ENCODE measurements around the gene CYTH1.

CYTH1 gene

GRCh38 chr17:78781893-78782304, at the start of gene CYTH1:
CYTH1 (minus strand) TSS chr17:78782273; CDS start chr17:78782223, 50 bp downstream.
- H3K36me3 ChIP-seq (ENCODE audit: control insufficient read depth, insufficient read depth, low read length), result no peaks in the 10 kb centered on the region
- H3K4me1 ChIP-seq (ENCODE audit: control insufficient read depth, insufficient read depth, low read length), result no peaks in the 10 kb centered on the region
- H3K9ac ChIP-seq (ENCODE audit: low read depth, low read length), result peak within 1 kb of the TSS; percentile 86
- H3K27me3 ChIP-seq (ENCODE audit: control insufficient read depth, insufficient read depth, low read length), result no peaks in the 10 kb centered on the region
- peak within 1 kb of the TSS; percentile 89 for H3K27ac ChIP-seq (ENCODE audit: low read depth, low read length)
- peak within 1 kb of the TSS; percentile 81 for H3K4me3 ChIP-seq (ENCODE audit: low read depth, low read length)
- H3K9me3 ChIP-seq (ENCODE audit: control insufficient read depth, insufficient read depth, low read length), result no peaks in the 10 kb centered on the region

- Histone ChIP-seq H3K9ac (ENCODE audit: low read depth, low read length) (no peak overlapping the region), H3K27me3 (ENCODE audit: control insufficient read depth, insufficient read depth, low read length) (no peaks in the 10 kb centered on the region), H3K4me3 (ENCODE audit: low read depth, low read length) (no peak overlapping the region), H3K27ac (ENCODE audit: low read depth, low read length) (no peak overlapping the region), H3K36me3 (ENCODE audit: control insufficient read depth, insufficient read depth, low read length) (peaks cover 98% of the 10 kb centered on the region), H3K9me3 (ENCODE audit: control insufficient read depth, insufficient read depth, low read length) (no peaks in the 10 kb centered on the region), H3K4me1 (ENCODE audit: control insufficient read depth, insufficient read depth, low read length) (no peaks in the 10 kb centered on the region)
Measured at GRCh38 chr17:78829477-78829876, 47.4 kb upstream of the CYTH1 start.

- H3K4me3 ChIP-seq (ENCODE audit: low read depth, low read length), result no peak overlapping the region
- no peak overlapping the region for H3K9ac ChIP-seq (ENCODE audit: low read depth, low read length)
- H3K9me3 ChIP-seq (ENCODE audit: control insufficient read depth, insufficient read depth, low read length), result no peaks in the 10 kb centered on the region
- H3K27ac ChIP-seq (ENCODE audit: low read depth, low read length), result no peak overlapping the region
- H3K36me3 ChIP-seq (ENCODE audit: control insufficient read depth, insufficient read depth, low read length), result peaks cover 98% of the 10 kb centered on the region
- no peaks in the 10 kb centered on the region for H3K4me1 ChIP-seq (ENCODE audit: control insufficient read depth, insufficient read depth, low read length)
- no peaks in the 10 kb centered on the region for H3K27me3 ChIP-seq (ENCODE audit: control insufficient read depth, insufficient read depth, low read length)
Measured at GRCh38 chr17:78828470-78829185, 46.6 kb upstream of the CYTH1 start.

- H3K27ac ChIP-seq (ENCODE audit: low read depth, low read length), result no peak overlapping the region
- H3K36me3 ChIP-seq (ENCODE audit: control insufficient read depth, insufficient read depth, low read length), result peaks cover 98% of the 10 kb centered on the region
- no peaks in the 10 kb centered on the region for H3K4me1 ChIP-seq (ENCODE audit: control insufficient read depth, insufficient read depth, low read length)
- H3K27me3 ChIP-seq (ENCODE audit: control insufficient read depth, insufficient read depth, low read length), result no peaks in the 10 kb centered on the region
- H3K9ac ChIP-seq (ENCODE audit: low read depth, low read length), result no peak overlapping the region
- H3K9me3 ChIP-seq (ENCODE audit: control insufficient read depth, insufficient read depth, low read length), result no peaks in the 10 kb centered on the region
- H3K4me3 ChIP-seq (ENCODE audit: low read depth, low read length), result no peak overlapping the region
Measured at GRCh38 chr17:78826836-78827509, 44.9 kb upstream of the CYTH1 start.

GRCh38 chr17:78826421-78826820, 44.3 kb upstream of the CYTH1 start:
- Histone ChIP-seq H3K36me3 (ENCODE audit: control insufficient read depth, insufficient read depth, low read length) (peaks cover 98% of the 10 kb centered on the region), H3K9me3 (ENCODE audit: control insufficient read depth, insufficient read depth, low read length) (no peaks in the 10 kb centered on the region), H3K27ac (ENCODE audit: low read depth, low read length) (no peak overlapping the region), H3K4me3 (ENCODE audit: low read depth, low read length) (no peak overlapping the region), H3K4me1 (ENCODE audit: control insufficient read depth, insufficient read depth, low read length) (no peaks in the 10 kb centered on the region), H3K9ac (ENCODE audit: low read depth, low read length) (no peak overlapping the region), H3K27me3 (ENCODE audit: control insufficient read depth, insufficient read depth, low read length) (no peaks in the 10 kb centered on the region)

- no peak overlapping the region for H3K4me3 ChIP-seq (ENCODE audit: low read depth, low read length)
- H3K4me1 ChIP-seq (ENCODE audit: control insufficient read depth, insufficient read depth, low read length), result no peaks in the 10 kb centered on the region
- H3K9ac ChIP-seq (ENCODE audit: low read depth, low read length), result no peak overlapping the region
- no peaks in the 10 kb centered on the region for H3K27me3 ChIP-seq (ENCODE audit: control insufficient read depth, insufficient read depth, low read length)
- H3K9me3 ChIP-seq (ENCODE audit: control insufficient read depth, insufficient read depth, low read length), result no peaks in the 10 kb centered on the region
- peaks cover 98% of the 10 kb centered on the region for H3K36me3 ChIP-seq (ENCODE audit: control insufficient read depth, insufficient read depth, low read length)
- no peak overlapping the region for H3K27ac ChIP-seq (ENCODE audit: low read depth, low read length)
Measured at GRCh38 chr17:78825696-78826095, 43.6 kb upstream of the CYTH1 start.

GRCh38 chr17:78824240-78824639, 42.2 kb upstream of the CYTH1 start:
- H3K9ac ChIP-seq (ENCODE audit: low read depth, low read length), result no peak overlapping the region
- no peak overlapping the region for H3K4me3 ChIP-seq (ENCODE audit: low read depth, low read length)
- H3K36me3 ChIP-seq (ENCODE audit: control insufficient read depth, insufficient read depth, low read length), result peaks cover 98% of the 10 kb centered on the region
- no peaks in the 10 kb centered on the region for H3K27me3 ChIP-seq (ENCODE audit: control insufficient read depth, insufficient read depth, low read length)
- no peaks in the 10 kb centered on the region for H3K9me3 ChIP-seq (ENCODE audit: control insufficient read depth, insufficient read depth, low read length)
- H3K4me1 ChIP-seq (ENCODE audit: control insufficient read depth, insufficient read depth, low read length), result no peaks in the 10 kb centered on the region
- no peak overlapping the region for H3K27ac ChIP-seq (ENCODE audit: low read depth, low read length)

GRCh38 chr17:78823282-78824046, 41.4 kb upstream of the CYTH1 start:
- peaks cover 98% of the 10 kb centered on the region for H3K36me3 ChIP-seq (ENCODE audit: control insufficient read depth, insufficient read depth, low read length)

GRCh38 chr17:78822552-78822951, 40.5 kb upstream of the CYTH1 start:
- H3K4me3 ChIP-seq (ENCODE audit: low read depth, low read length), result no peak overlapping the region
- no peaks in the 10 kb centered on the region for H3K27me3 ChIP-seq (ENCODE audit: control insufficient read depth, insufficient read depth, low read length)
- no peak overlapping the region for H3K27ac ChIP-seq (ENCODE audit: low read depth, low read length)
- H3K9ac ChIP-seq (ENCODE audit: low read depth, low read length), result no peak overlapping the region
- H3K9me3 ChIP-seq (ENCODE audit: control insufficient read depth, insufficient read depth, low read length), result no peaks in the 10 kb centered on the region
- peaks cover 98% of the 10 kb centered on the region for H3K36me3 ChIP-seq (ENCODE audit: control insufficient read depth, insufficient read depth, low read length)
- no peaks in the 10 kb centered on the region for H3K4me1 ChIP-seq (ENCODE audit: control insufficient read depth, insufficient read depth, low read length)

More at GRCh38 chr17:78823282-78824046, 41.4 kb upstream of the CYTH1 start:
- no peaks in the 10 kb centered on the region for H3K9me3 ChIP-seq (ENCODE audit: control insufficient read depth, insufficient read depth, low read length)
- no peak overlapping the region for H3K9ac ChIP-seq (ENCODE audit: low read depth, low read length)
- no peak overlapping the region for H3K4me3 ChIP-seq (ENCODE audit: low read depth, low read length)
- H3K4me1 ChIP-seq (ENCODE audit: control insufficient read depth, insufficient read depth, low read length), result no peaks in the 10 kb centered on the region
- no peak overlapping the region for H3K27ac ChIP-seq (ENCODE audit: low read depth, low read length)
- H3K27me3 ChIP-seq (ENCODE audit: control insufficient read depth, insufficient read depth, low read length), result no peaks in the 10 kb centered on the region

GRCh38 chr17:78821961-78822360, 39.9 kb upstream of the CYTH1 start:
- H3K4me1 ChIP-seq (ENCODE audit: control insufficient read depth, insufficient read depth, low read length), result no peaks in the 10 kb centered on the region
- H3K9ac ChIP-seq (ENCODE audit: low read depth, low read length), result no peak overlapping the region
- H3K9me3 ChIP-seq (ENCODE audit: control insufficient read depth, insufficient read depth, low read length), result no peaks in the 10 kb centered on the region
- no peak overlapping the region for H3K4me3 ChIP-seq (ENCODE audit: low read depth, low read length)
- no peak overlapping the region for H3K27ac ChIP-seq (ENCODE audit: low read depth, low read length)
- no peaks in the 10 kb centered on the region for H3K27me3 ChIP-seq (ENCODE audit: control insufficient read depth, insufficient read depth, low read length)
- H3K36me3 ChIP-seq (ENCODE audit: control insufficient read depth, insufficient read depth, low read length), result peaks cover 98% of the 10 kb centered on the region

- Histone ChIP-seq H3K4me1 (ENCODE audit: control insufficient read depth, insufficient read depth, low read length) (no peaks in the 10 kb centered on the region), H3K27me3 (ENCODE audit: control insufficient read depth, insufficient read depth, low read length) (no peaks in the 10 kb centered on the region), H3K36me3 (ENCODE audit: control insufficient read depth, insufficient read depth, low read length) (peaks cover 98% of the 10 kb centered on the region), H3K4me3 (ENCODE audit: low read depth, low read length) (no peak overlapping the region), H3K27ac (ENCODE audit: low read depth, low read length) (no peak overlapping the region), H3K9ac (ENCODE audit: low read depth, low read length) (no peak overlapping the region), H3K9me3 (ENCODE audit: control insufficient read depth, insufficient read depth, low read length) (no peaks in the 10 kb centered on the region)
Measured at GRCh38 chr17:78820841-78821240, 38.8 kb upstream of the CYTH1 start.

Measured in HUES48 (cell line).